GM21526 (cell line): Measurements from ENCODE around the gene SERPINE2.
"Not testable (repeated sequence)": the region's sequence is repeated elsewhere in the genome, so short reads cannot be mapped to it uniquely, and the experiment has no call there.

Source experiments
- ATAC-seq: cut with Tn5 transposase; IDR thresholded peaks from one replicate; pipeline ENCODE4 v1.9.1; 2021; ENCODE audit warnings: moderate library complexity; ENCODE audit not compliant: unreplicated experiment, low FRiP score

SERPINE2 gene

GRCh38 chr2:223944703-223945531, 94.2 kb downstream of the SERPINE2 start, which contains the start of gene WDFY1:
Gene WDFY1, minus strand, starts transcription at chr2:223945335. Its CDS starts 51 bp downstream, at chr2:223945284.
- peak; percentile 82 for ATAC-seq

DNA sequence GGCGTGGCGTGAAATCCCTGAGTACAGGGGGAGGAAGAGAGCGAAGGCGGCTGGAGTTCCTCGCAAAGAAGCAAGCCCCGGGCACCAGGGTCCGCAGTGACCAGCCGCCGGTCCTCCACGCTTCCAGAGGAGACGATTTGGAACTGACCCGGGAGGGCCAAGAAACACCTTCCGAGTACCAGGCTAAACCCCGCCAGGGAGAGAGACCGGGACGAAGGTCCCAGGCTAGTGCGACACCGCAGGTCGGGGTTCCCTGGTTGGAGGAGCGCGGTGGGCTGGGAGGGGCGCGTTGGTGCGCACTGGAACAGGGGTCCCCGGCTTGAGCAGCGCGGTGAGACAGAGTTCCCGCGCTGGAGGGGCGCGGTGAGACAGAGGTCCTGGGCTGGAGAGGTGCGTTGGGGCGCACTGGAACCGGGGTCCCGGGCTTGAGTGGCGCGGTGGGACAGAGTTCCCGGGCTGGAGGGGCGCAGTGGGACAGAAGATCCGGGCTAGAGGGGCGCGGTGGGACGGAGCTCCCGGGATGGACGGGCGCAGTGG, 94.9 kb downstream of the SERPINE2 start:
- no peak for ATAC-seq

DNA sequence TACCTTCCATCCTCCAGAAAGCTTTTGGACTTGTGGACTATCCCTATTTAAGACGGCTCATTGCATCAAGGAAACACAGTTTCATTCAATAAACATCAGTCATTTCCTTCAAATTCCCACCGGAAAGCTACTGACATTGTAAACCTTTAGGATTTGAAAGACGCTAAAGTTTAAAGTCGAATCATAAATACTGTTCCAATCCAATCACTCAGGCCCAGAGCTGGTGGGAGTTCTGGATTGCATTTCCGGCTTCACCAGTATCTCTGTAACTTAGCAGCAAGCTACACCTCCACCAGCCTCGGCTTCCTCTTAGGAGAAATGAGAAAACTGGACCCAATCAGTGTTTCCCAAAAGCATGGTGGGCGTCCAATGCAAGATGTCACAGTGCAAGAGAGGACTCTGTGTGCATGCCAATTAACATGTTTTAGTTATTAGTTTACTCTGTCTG, 95.5 kb downstream of the SERPINE2 start:
- no peak for ATAC-seq

DNA sequence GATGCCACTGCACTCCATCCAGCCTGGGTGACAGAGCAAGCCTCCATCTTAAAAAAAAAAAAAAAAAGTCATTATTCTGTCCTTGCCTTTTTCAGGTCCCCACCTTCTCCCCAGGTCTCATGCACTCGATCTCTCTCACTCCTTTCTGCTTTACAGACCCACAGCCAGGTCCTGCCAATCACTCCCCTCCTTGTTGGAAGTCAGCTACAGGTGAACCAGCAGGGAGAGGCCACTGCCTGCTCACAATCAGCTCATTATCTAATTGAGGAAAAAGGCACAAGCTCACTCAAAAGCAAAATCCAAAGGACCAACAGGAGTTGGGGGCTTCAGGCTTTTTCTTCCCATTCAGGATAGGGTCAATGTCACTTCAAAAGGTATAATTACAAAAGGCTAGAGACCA, 96.0 kb downstream of the SERPINE2 start:
- no peak for ATAC-seq

- peak; percentile 48 for ATAC-seq
These were observed 97.4 kb downstream of the SERPINE2 start for GRCh38 chr2:223941579-223942277.

- ATAC-seq = not testable (repeated sequence)
These were observed 99.6 kb downstream of the SERPINE2 start for GRCh38 chr2:223939438-223939837.

- no peak for ATAC-seq
These were observed 101.6 kb downstream of the SERPINE2 start for GRCh38 chr2:223937535-223937934.

- ATAC-seq = no peak
These were observed 102.2 kb downstream of the SERPINE2 start for GRCh38 chr2:223936862-223937326.

- ATAC-seq = no peak
These were observed 103.5 kb downstream of the SERPINE2 start for GRCh38 chr2:223935459-223936125.

DNA sequence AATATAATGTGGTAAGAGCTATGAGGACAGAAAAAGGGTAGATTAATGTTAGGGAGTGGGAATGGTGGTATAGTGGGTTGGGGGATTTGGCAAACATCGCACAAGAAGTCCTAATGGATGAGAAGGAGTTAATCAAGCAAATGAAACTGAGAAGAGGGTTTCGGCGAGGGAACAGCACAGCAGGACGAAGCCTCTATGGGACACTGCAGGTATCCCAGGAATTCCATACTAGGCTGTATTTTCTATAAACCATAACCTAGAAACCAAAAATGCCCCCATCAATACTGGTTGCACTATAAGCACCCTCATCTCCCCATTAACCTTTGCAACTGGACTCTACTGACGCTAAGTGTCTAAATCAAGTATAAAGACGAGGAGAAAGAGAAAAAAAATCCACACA, 104.2 kb downstream of the SERPINE2 start:
- ATAC-seq = no peak

DNA sequence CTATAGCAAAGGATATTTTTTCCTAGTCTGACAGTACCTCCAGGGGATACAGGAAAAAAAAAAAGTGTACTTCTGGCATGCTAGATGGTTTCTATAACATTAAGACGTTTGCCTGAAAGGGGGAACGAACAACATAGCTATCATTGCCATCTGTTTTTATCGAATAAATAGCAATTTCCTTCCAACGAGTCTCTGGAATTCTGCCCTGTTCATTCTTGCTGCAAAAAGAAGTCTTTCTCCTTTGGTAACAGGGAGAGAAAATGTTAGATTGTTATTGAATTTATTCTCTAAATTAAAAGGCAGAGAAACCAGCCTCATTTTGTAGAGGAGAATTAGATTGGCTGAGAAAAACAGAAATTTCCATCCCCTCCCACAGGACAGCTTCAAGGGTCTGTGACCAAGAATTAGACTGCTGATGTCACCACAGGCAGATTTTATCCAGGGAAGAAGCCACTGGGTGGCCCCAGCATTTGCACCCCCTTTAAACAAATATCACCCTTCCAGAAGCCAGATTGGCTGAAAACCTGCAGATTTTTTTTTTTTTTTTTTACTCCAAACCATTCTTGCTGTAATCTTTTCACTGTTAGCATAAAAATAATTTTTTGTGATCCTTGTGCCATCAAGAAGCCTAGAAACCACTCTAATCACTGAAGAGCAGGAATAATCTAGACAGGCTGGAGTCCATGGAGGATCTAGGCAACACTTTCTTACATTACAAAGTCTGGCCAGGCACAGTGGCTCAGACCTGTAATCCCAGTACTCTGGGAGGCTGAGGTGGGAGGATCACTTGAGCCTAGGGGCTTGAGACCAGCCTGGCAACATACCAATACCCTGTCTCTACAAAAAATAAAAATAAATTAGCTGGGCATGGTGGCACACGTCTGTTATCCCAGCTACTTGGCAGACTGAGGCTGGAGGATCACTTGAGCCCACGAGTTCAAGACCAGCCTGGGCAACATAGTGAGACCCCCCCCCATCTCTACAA, 106.0 kb downstream of the SERPINE2 start:
- ATAC-seq = no peak

DNA sequence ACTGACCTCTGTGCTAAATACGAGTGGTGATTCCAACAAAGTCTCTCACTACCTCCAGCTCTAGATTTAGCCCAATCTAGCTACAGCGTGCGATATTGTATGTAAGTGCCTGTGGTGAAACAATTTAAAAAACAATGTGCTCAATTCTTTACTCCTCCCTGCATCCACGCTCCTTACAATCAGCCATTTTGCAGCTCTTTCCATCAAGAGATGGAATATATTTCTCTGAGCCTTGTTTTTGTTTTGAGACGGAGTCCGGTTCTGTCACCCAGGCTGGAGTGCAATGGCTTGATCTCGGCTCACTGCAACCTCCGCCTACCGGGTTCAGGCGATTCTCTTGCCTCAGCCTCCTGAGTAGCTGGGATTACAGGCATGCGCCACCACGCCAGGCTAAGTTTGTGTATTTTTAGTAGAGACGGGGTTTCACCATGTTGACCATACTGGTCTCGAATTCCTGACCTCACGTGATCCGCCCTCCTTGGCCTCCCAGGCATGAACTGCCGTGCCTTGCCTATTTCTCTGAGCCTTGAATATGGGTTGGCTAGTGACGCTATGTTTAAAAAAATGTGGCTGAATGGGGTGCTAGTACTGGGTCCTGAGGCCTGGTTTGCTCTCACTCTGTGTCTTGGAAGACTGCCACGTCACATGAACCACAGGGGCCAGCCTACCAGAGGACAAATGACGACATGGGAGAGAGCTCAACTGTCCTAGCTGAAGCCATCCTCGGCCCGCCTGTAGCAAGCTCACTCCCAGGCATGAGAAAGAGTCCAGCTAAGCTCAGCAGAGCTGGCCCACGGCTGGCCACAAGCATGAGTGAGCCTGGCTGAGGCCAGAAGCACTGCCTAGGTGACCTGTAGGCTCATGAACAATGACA, 108.7 kb downstream of the SERPINE2 start:
- no peak for ATAC-seq

- no peak for ATAC-seq
These were observed 109.4 kb downstream of the SERPINE2 start for GRCh38 chr2:223929571-223930102.

DNA sequence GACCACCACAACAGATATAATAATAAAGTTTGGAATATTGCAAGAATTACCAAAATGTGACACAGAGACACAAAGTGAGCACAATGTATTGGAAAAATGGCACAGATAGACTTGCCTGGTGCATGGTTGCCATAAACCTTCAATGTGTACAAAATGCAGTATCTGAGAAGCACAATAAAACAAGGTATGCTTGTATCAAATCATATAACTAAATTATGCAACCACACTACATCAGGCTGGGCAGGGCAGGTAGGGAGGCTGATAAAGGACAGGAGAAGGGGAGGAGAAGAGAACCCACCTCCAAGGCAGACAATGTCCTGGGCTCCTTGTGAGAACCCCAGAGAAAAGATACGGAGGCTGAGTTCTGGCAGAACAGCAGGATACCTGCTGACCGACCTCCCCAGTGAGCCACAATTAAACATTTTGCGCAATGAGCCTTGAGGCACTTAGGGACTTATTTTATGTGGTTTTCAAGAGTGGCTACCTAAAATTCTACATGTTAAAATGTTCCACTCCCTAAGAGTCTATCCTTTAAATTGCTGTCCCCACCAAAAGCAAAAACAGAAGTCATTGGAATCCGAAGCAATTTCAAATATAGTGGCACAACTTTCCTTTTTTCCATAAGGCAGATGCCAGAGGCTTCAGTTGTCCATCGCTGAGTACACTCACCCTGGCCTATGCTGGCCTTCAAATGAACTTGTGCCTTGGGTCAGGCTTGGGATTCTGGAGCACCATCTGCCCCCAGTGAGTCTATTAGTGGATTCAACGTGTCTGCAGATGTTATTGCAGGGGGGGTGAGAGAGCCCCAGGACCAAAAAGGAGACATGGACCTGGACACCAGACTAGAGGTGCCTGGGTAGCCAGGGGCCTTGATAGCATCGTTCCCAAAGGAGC, 110.7 kb downstream of the SERPINE2 start:
- no peak for ATAC-seq

- ATAC-seq = no peak
These were observed 114.0 kb downstream of the SERPINE2 start for GRCh38 chr2:223925106-223925505.
